GM18499 (cell line): ENCODE data around the gene KPNA2.
"Not testable (repeated sequence)": the region's sequence is repeated elsewhere in the genome, so short reads cannot be mapped to it uniquely, and the experiment has no call there.

Experiments
- ATAC-seq: cut with Tn5 transposase; IDR thresholded peaks from one replicate; pipeline ENCODE4 v1.9.1; 2021; ENCODE audit warnings: moderate number of reproducible peaks; ENCODE audit not compliant: insufficient read depth, unreplicated experiment

Gene KPNA2

DNA sequence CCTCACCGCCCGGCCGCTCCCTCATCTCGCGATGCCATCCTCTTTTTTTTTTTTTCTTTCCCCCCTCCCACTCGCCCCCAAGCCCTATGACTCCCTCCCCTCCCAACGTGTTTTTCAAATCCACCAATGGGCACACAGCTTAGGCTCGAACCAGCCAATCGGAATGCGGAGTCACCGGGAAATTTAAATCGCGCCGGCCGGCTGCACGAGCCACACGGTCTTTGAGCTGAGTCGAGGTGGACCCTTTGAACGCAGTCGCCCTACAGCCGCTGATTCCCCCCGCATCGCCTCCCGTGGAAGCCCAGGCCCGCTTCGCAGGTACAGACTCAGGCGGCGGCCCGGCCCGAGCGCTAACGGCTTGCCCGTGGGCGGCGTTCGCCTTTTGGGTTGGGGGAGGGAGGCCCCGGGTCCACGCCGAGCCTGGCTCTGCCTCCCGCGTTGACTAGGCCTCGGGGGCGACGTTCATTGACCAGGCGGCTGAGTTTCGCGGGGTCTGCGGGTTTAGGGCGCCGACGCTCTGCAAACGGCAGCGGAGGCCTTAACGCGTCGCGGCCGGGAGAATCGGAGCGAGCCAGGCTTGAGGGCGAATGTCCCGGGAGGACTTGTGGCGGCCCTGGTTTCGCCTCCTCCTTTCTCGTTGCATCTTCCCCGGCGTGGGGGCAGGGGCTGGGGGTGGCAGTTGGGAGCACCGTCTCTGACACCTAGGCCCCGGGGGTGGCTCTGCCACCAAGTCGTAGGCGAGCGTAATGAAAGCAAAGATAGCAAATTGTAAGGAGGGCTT lies at the start of gene KPNA2:
Gene KPNA2, plus strand, starts transcription at position 213 of the 781 bp plus-strand sequence. CDS start 1,398 bp downstream, outside the sequence.
- ATAC-seq: peak; percentile 82

DNA sequence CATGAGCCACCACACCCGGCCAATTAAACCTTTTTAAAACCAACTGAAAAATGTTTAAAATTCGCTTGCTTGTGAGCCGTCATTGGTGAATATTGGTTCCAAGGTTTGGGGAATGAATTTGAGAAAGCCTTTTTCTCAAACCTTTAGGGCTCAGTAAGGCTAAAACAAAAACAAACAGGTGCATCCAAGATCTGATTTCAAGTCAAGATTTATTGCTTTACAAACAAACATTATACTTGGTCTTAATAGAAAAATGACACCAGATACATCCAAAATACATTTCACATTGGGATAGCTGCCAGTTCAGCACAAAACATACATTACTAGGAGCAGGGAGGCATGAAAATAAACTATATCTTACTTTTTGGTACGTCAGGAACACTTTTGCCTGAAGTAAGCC lies 44.6 kb upstream of the KPNA2 start:
- ATAC-seq: no peak

DNA sequence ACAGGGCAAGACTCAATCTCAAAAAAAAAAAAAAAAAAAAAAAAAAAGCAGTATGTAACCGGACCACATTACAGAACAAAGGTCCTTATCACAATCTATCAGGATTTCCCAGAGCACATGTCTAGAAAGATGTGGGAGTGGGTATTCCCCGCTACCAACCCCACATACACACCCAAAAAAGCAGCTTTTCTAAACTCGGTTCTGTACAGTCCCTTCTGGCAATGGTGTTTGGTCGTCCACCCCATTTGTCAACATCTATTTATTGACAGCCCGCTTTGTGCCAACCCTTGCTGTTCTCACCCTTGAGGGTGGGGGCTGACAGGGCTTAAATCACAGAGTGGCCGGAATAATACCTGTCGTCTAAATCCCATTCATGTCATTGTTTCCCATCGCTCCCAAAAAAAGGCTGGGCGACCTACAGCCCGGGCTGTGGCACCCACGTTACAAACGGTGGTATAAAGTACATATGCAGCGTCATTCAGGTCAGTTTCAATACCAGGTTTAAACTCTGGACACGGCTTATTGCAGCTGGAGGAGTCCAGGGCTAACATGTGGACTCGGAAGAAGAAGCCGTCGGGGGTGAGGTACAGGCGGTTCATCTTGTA lies 42.9 kb upstream of the KPNA2 start:
- no peak for ATAC-seq

DNA sequence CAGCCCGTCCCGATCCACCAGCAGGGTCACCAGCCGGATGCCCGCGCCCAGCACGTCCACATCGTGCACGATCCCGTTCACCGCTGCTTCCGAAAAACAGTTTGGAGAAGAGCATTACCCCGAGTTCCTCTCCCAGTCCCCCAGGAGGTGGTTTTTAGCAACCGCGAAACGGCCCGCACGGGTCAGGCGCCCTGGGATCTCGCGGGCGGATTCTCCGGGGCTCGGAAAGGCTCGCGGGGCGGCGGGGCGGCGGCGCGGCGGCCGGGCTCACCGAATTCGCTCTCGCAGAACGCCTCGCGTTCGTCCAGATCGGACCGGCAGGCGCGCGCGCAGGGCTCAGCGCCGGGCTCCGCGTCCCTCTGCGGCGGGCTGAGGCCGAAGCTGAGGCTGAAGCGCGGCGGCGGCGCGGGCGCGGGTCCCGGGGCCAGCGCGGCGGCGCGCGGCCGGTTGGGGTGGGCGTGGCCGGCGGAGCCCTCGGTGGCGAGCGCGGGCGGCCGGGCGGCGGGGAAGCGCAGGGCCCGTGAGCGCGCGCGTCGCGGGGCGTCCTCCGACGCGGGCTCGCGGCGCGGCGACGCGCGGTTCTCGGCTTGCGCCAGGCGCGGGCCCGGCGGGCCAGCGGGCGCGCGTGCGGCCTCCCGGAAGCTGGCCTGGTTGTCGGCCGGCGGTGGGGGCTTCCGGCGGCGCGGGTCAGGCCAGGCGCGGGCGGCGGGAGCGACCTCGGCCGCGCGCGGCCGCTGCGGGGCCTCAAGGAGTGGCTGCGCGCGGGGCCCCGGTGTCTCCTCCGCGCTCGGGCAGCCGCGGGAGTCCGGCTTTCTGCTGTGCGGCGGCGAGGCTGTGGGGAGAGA lies 42.2 kb upstream of the KPNA2 start:
- peak; percentile 35 for ATAC-seq

DNA sequence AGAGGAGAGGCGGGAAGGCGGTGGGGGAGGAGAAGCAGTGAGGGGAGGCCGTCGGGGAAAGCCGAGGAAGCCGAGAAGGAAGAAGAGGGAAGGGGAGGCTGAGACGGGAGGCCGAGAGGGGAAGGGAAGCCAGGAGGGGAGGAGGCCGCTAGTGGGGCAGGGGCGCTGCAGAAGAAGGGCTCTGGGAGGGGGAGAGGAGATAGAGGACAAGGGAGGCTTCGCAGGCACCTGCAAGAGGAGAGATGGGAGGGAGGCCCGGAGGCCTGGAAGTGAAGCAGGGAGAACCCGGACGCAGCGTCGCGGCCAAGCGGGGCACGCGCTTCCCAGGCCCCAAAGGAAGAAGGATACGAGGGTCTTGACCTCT lies 41.6 kb upstream of the KPNA2 start:
- no peak for ATAC-seq

DNA sequence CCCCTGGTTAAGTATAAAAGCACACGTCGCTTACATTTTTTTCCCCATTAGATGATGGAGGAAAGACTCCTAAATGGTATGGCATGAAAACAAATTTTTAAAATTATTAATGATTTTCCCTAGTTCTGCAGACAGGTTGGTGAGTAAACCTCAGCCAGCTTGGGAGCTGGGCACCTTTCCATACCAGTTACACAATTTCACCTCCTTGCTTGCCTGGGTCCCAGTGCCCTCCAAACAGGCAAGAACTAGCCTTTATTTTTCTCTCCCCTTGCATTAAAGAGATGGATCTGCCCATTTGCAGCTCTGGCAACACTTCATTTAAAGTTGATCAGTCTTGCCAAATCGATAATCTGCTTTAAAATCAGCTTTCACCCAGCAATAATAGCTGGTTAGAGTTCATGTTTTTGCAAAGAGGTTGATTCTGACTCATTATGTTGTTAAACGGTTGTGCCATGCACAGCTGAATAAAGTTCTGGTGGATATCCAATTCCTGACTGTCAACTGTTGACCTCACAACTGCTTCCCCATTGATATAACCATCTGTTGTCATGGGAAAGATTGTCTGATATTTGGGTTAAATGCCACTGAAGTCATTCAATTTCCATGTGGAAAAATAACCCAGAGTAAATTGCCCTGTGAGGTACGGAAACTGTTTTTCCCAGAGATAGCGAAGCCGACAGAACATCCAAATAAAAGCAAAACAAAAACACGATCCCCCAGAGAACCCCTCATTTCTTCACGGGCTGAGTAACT lies 40.5 kb upstream of the KPNA2 start:
- ATAC-seq: no peak

DNA sequence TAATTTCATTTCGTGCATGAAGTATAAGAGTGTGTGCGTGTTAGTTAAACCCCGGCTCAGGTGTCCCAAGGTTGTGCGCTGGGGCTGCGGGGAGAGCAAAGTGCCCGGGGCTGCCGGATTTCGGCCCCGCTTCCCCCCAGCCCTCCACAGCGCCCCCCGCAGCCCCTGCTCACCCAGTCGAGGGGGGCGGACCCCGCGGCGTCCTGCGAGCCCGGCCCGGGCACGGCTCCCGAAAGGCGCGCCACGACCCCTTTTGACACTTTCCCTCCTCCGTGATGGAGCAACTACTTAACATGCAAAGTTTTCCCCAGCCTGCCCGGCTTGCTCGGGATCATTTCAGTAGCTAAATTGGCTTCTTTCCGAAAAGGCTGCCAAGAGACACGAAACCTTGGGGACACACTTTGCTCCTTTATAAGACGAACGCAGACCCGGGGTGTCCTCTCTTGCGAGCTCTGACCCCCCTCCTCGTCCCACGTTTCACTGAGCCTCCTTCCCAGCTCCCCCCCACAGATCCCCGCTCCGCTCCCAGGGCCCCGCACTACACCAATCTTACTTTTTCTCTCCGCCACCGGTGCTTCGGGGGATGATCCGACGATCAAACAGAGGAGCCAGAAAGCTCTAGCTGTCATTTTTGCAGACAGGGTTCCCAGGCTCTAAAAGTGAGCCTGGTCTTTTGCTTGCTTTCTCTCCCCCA lies 39.8 kb upstream of the KPNA2 start:
- no peak for ATAC-seq

DNA sequence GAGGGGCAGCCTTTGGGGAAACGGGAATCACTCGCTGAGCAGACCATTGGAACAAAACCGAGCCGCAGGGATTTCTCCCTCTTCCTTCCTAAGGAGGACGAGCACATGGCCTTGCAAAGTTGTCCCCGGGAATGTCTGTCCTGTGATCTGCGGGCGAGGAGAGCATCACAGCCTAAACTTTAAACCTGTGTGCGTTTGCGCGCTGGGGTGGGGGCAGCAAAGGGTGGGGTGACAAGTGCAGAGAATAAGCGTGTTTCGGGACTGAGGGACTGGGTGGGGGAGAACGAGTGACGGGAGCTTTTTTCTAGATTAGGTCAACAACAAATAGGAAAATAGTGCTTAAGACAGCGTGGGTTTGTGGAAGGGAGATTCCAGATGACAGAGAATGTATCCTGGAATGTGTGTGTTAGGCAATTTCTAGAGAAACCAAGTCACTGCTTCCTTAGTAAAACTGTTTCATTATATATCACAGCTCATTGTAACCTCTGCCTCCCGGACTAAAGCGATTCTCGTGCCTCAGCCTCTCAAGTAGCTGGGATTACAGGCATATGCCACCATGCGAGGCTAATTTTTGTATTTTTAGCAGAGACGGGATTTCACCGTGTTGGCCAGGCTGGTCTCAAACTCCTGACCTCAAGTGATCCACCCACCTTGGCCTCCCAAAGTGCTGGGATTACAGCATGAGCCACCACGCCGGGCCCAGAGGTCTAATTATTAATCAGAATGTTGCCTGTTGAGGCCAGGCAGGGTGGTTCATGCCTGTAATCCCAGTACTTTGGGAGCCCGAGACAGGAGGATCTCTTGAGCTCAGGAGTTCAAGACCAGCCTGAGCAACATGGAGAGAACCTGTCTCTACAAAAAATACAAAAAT lies 39.0 kb upstream of the KPNA2 start, which contains the start of gene C17orf58:
Gene C17orf58, minus strand, starts transcription at position 169 of the 871 bp plus-strand sequence. CDS start 271 bp downstream, outside the sequence.
- not testable (repeated sequence) for ATAC-seq

DNA sequence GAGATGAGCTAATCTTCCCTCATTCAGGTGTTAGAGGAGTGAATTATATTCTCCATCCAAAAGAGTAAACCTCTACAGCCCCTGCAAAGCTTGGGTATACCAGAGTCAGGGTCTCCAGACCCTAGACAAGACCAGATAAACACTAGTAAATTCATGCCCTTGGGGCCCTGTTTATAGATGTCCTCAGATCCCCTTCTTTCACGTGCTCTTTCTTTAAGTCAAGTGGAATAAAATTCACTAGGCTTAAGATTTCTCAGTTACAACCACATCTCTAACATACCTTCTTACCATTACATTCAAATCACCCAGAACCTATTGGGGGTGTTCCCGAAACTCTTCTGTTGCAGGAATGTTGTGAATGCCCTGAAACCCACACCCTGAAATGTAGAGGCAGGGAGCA lies 37.1 kb upstream of the KPNA2 start:
- no peak for ATAC-seq

DNA sequence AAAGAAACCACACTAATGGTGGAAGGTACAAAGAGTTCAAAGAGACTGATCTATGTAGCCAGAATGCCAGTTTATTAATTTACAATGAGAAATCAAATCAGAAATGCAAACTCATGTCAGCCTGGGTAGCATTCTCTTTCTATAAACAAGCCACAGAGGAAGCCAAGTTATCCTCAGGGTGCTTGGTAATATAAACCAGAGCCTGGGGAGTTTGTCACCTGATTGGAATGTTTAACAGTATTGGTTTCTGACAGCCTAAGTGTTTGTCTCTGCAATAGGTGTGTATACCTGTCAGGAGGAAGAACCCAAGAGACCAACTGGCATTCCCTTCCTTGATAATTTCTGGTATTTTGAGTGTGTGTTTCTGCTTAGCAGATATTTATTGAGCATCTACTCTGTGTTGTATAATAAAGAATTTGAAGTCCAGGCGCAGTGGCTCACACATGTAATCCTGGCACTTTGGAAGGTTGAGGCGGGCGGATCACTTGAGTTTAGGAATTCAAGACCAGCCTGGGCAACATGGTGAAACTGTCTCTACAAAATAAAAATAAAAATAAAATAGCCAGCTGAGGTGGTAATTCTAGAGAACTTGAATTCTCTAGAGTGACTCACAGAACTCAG lies 36.1 kb upstream of the KPNA2 start:
- ATAC-seq: no peak

DNA sequence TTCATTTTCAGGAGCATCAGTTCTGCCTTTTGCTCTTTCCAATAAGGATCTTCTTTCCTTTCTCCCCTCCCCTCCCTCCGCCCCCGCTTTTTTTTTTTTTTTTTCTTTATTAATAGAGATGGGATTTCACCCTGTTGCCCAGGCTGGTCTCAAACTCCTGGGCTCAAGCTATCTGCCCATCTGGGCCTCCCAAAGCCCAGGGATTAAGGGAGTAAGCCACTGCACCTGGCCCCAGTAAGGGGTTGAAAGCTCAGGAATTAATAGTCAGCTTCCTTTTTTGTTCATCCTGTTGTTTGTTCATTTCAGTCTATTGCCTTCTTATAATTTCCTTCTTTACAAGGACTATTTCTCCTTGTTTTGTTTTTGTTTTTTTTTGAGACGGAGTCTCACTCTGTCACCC lies 31.3 kb upstream of the KPNA2 start:
- ATAC-seq: no peak

DNA sequence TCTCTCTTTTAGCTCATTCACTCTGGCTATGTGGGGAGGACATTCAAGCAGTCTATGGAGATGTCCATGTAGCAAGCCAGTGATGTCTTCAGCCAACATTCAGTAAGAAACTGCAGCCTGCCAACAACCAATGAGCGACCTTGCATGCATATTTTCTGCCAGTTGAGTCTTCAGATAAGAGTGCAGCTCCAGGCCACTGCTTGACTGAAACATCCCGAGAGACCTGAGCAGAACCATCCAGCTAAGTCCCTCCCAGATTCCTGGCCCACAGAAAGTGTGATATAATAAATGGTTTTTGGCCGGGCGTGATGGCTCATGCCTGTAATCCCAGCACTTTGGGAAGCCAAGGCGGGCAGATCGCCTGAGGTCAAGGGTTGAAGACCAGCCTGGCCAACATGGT lies 28.7 kb upstream of the KPNA2 start:
- ATAC-seq: no peak

DNA sequence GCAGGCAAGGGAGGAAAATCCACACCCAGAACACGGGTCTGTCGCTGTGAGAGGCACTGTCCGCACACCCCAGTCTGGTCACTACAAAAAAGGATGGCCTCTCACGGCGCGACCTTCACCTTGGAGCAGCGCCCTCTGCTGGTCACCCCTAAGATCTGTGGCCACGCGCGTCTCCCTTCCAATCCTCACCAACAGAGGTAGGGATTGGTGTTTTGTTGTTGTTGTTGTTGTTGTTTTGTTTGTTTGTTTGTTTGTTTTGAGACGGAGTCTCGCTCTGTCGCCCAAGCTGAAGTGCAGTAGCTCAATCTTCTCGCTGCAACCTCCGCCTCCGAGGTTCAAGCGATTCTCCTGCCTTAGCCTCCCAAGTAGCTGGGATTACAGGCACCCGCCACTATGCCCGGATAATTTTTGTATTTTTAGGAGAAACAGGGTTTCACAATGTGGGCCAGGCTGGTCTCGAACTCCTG lies 24.3 kb upstream of the KPNA2 start:
- ATAC-seq: no peak

DNA sequence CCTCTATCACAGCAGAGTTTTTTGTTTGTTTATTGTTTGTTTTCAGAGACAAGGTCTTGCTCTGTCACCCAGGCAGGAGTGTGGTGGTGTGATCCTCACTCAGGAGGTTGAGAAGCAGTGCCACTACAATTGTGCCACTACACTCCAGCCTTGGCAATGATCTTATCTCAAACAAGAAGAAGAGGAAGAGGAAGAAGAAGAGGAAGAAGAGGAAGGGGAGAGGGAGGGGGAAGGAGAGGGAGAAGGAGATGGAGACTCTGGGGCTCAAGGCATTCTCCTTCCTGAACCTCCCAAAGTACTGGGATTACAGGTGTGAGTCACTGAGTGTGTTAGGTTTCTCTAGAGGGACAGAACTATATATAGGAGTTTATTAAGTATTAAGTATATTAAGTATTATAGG lies 22.1 kb upstream of the KPNA2 start:
- ATAC-seq: no peak

DNA sequence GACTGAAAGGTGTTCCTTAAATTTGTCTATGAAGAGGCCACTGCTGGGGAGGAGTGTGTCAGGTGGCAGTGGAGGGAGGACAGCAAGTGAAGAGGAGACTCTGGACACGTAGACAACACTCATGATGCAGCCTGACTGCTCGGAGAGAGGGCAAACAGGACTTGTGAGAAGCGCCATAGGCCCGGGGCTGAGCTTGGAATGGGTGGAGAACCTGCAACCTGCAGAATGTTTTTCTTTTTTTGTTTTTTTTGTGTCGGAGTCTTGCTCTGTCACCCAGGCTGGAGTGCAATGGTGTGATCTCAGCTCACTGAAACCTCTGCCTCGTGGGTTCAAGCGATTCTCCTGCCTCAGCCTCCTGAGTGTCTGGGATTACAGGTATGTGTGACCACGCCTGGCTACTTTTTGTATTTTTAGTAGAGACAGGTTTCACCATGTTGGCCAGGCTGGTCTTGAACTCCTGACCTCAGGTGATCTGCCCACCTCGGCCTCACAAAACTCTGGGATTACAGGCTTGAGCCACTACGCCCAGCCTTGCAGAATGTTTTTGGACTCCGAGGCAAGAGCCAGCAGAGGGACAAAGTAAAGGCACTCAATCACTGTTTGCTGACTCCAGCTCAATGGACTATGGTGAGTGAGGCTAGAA lies 20.3 kb upstream of the KPNA2 start:
- ATAC-seq: no peak

DNA sequence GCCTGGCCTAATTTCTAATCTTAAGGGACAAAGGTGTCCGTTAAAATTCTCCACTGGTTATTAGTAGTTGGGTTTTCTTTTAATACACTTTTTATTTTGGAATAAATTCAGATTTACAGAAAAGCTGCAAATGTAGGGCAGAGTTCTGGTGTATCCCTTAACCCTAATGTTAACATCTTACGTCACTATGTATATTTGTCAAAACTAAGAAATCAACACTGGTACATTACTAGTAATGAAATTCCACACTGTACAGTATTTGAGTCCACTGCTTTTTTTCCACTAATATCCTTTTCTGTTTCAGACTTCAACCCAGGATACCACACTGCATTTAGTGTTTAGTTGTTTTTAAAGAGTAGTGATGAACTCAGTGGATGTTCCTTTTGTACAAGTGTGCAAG lies 18.7 kb upstream of the KPNA2 start:
- ATAC-seq: no peak

DNA sequence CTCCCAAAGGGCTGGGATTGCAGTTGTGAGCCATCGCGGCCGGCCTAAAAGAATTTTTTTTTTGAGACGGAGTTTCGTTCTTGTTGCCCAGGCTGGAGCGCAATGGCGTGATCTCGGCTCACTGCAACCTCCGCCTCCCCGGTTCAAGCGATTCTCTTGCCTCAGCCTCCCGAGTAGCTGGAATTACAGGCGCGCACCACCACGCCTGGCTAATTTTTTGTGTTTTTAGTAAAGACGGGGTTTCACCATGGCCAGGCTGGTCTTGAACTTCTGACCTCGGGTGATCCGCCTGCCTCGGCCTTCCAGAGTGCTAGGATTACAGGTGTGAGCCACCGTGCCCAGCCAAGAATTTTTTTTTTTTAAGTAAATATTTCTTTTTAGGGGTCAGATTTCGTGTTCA lies 17.0 kb upstream of the KPNA2 start:
- ATAC-seq: not testable (repeated sequence)

DNA sequence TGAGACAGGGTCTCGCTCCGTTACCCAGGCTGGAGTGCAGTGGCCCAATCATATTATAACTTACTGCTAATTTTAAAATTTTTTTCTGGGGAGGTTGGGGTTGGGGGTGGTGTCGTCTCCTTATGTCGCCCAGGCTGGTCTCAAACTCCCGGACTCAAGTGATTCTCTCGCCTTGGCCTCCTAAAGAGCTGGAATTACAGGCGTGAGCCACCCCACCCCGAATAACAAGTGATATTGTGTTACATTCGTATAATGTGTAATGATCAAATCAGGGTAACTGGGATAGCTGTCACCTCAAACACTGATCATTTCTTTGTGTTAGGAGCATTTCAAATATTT lies 16.2 kb upstream of the KPNA2 start:
- no peak for ATAC-seq
